T-helper 1 cell treated with Interleukin-12 subunit alpha and Interleukin-12 subunit beta and Interleukin-4 antibody, amounts not matched to agents 30 μg/mL and 1 μg/mL, for 36 hours (primary cell): Measurements from ENCODE around the gene SLC22A7.
"Not testable (repeated sequence)": the region's sequence is repeated elsewhere in the genome, so short reads cannot be mapped to it uniquely, and the experiment has no call there.

Source experiments
- H3K27ac Mint-ChIP-seq: one replicate; pipeline ENCODE4 v1.8.0; 2021; ENCODE audit warnings: mild to moderate bottlenecking, mixed read lengths
- H3K27me3 Mint-ChIP-seq: one replicate; pipeline ENCODE4 v1.8.0; 2021; ENCODE audit warnings: low read depth, mixed read lengths
- H3K36me3 Mint-ChIP-seq: one replicate; pipeline ENCODE4 v1.8.0; 2021; ENCODE audit warnings: low read depth, mixed read lengths
- H3K4me1 Mint-ChIP-seq: one replicate; pipeline ENCODE4 v1.8.0; 2021; ENCODE audit warnings: low read depth, mixed read lengths
- H3K4me3 Mint-ChIP-seq: one replicate; pipeline ENCODE4 v1.8.0; 2021; ENCODE audit warnings: mild to moderate bottlenecking, moderate library complexity, mixed read lengths
- H3K9me3 Mint-ChIP-seq: one replicate; pipeline ENCODE4 v1.8.0; 2021; ENCODE audit warnings: mixed read lengths

SLC22A7 gene

DNA sequence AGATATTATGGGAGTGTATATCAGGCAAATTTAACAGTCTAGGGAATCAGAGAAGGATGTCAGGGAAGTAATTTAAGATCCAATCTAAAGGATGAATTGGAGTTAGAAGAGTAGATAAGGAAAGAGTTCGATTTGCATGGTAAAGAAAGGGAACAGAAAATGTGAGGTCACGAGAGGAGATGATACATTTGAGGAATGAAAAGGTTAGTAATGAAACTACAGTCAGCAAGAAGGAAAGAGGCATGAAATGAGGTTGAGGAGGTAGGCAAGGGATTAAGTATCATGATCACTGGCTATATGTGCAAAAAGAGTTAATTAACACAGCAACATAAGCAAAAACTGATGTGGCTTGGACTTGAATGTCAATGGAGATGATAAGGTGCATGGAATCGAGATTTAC lies 49.0 kb downstream of the SLC22A7 start:
- Mint-ChIP-seq H3K4me3 (no peak overlapping the region), H3K27me3 (no peaks in the 10 kb centered on the region), H3K4me1 (no peaks in the 10 kb centered on the region), H3K36me3 (peaks cover 25% of the 10 kb centered on the region), H3K9me3 (no peaks in the 10 kb centered on the region), H3K27ac (no peak overlapping the region)

DNA sequence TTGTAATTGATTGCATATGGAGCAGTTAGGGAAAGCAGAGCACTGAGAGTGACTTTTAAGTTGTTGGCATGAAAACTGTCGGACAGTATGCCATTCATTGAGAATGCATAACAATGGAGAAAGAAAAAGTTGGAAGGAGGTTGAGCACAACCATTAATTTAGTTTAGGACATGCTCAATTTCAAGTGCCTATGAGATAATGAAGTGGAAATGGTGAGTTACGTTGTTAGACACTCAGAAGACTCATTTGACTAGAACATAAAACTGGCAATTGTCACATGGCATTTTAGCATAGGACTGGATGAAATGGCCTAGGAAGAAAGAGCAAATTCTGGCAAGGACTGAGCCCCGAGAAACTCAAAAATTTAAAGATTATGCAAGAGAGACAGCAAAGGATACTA lies 49.4 kb downstream of the SLC22A7 start:
- H3K9me3 Mint-ChIP-seq, result no peaks in the 10 kb centered on the region
- no peaks in the 10 kb centered on the region for H3K4me1 Mint-ChIP-seq
- no peaks in the 10 kb centered on the region for H3K27me3 Mint-ChIP-seq
- H3K27ac Mint-ChIP-seq, result no peak overlapping the region
- no peak overlapping the region for H3K4me3 Mint-ChIP-seq
- H3K36me3 Mint-ChIP-seq, result peaks cover 24% of the 10 kb centered on the region

DNA sequence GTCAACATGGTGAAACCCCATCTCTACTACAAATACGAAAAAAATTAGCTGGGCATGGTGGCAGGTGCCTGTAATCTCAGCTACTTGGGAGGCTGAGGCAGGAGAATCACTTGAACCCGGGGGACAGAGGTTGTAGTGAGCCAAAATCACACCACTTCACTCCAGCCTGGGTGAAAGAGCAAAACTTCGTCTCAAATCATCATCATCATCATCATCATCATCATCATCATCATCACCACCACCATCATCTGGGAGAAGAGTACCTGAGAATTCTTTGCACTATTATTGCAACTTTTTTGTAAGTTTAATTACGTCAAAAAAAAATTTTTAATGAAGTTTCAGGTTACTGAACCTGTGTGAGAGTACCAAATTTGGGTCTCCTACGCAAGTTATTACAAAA lies 53.9 kb downstream of the SLC22A7 start:
- H3K27ac Mint-ChIP-seq, H3K9me3 Mint-ChIP-seq, H3K27me3 Mint-ChIP-seq, H3K4me1 Mint-ChIP-seq, H3K4me3 Mint-ChIP-seq: not testable (repeated sequence)
- peaks cover 35% of the 10 kb centered on the region for H3K36me3 Mint-ChIP-seq
